SK-N-SH treated with all-trans-retinoic acid at 6 μM for 48 hours (cell line): Measurements from ENCODE around the gene SLC25A25.

ENCODE experiments used
- ARNTL ChIP-seq: fragments of 450-650 bp; formaldehyde crosslinking; IDR thresholded peaks from 2 replicates; pipeline ENCODE4 v1.5.0; 2020; ENCODE audit warnings: low read depth, mild to moderate bottlenecking, moderate library complexity, borderline replicate concordance
- OSR1 ChIP-seq: fragments of 250-450 bp; sonication (Bioruptor Pico); IDR thresholded peaks from 2 replicates; pipeline ENCODE4 v1.8.0; 2022; ENCODE audit warnings: moderate library complexity, mild to moderate bottlenecking, inconsistent platforms
- TSHZ2 ChIP-seq: fragments of 250-450 bp; sonication (Bioruptor Pico); IDR thresholded peaks from 2 replicates; pipeline ENCODE4 v1.5.0; 2020; ENCODE audit warnings: mild to moderate bottlenecking, moderate library complexity
- ZC3H10 ChIP-seq: fragments of 250-450 bp; sonication (Bioruptor Pico); IDR thresholded peaks from 2 replicates; pipeline ENCODE4 v1.5.1; 2021; ENCODE audit warnings: mild to moderate bottlenecking, moderate library complexity

DNA sequence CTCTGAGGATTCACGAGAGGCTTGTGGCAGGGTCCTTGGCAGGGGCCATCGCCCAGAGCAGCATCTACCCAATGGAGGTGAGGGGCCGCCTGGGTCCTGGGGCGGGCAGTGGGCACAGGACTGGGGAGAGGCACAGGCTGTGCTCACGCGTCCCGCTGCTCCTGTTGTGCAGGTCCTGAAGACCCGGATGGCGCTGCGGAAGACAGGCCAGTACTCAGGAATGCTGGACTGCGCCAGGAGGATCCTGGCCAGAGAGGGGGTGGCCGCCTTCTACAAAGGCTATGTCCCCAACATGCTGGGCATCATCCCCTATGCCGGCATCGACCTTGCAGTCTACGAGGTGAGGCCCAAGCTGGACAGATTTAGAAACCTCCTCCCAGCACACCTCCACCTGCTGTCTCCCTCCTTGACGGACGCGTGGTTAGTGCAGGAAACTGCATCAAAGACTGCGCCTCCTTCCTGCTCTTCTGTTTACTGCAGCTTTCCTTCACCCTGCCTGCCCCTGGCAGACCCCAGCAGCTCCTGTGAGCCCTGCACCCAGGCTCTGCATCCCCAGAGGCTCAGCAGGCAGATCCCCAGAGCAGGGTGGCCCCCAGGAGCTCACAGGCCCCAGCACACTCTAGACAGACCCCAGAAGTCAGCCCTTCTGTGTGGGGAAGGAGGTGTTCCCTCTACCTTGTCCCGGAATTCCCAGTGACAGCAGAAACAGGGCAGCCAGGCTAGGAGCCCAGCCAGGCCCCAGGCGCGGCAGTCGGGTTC lies 38.3 kb downstream of the SLC25A25 start:
- no peak for TF ChIP-seq ARNTL (CRISPR knock-in tag)
- TF ChIP-seq OSR1 (CRISPR knock-in tag) = no peak
- TF ChIP-seq ZC3H10 (CRISPR knock-in tag) = no peak
- no peak for TF ChIP-seq TSHZ2
